ENCODE data around the gene FAM161B.
A peak's percentile ranks its signal among the peaks of the same experiment; 100 is the strongest.
"Not testable (repeated sequence)": the region's sequence is repeated elsewhere in the genome, so short reads cannot be mapped to it uniquely, and the experiment has no call there.

The FAM161B gene

DNA sequence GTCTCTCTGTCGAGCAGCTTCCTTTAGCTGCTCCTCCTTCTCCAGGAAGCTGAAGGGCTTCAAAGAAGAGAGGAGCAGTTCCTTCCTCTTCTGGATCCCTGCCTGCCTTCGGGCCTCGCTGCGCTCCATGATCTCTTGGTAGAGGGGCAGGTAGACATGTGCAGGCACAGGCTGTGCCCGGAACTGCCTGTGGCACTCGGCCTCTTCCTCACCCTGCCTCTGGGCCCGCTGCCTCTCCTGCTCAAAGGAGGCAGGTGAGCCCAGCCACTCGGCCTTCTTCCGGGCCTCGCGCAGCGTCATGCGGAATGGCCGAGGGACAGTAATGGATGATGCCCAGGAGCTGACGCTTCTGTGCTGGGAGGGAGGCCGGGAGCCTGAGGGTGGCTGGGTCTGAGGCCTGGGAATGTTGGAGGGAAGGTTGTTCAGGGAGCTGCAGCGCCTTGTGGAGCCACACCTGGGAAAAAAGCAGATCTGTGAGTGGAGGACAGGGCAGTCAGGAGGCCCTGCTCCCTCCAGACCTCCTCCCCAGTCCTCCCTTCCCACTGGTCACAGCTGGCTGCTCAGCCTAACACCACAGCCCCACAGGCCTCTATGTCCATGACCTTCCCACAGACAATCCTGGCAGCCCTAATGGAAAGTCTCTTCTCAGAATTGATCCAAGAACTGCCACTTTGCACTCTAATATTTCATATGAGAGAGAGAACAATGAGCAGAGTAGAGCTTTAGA is 5.3 kb downstream of the FAM161B start:
- no peak for DNase-seq (ENCODE audit: low read depth in 2 of 2, low spot score in 1 of 2)

DNA sequence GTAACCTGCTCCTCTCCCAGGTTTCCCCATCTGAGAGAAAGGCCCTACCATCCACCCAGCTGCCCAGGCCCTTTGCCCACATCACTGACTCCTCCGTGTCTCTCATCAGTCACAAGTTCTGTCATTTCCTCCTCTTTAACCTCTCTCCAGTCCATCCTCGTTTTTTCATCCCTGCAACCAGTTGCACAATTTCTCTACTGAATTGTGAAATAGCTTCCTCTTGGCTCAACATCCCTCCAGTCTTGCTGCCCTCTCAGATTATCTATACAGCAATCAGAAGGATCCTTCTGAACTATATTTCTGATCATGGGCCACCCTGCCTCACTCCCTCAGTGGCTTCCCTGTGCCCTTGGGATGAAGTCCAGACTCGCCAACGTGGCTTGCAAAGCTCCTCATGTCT is 6.8 kb downstream of the FAM161B start:
- DNase-seq (ENCODE audit: low read depth in 2 of 2, low spot score in 1 of 2) = no peak

DNA sequence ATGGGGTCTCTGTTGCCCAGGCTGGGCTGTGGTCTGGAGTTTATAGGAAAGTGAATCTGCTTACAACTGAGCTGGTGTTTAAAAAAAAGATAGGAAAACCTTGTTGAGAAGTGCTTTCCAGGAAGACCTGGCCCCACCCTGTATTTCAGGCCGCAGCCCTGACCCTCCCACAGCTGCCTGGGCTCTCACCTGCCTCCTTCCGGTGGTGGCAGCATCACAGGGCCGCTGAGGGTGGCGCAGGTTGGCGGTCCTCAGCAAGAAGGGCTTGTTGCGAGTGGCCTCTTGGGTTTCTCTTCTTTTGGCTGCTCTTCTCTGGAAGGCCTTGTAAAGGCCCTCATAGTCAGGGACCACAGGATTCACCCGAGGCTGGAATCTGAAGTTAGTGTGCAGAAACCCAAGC is 7.7 kb downstream of the FAM161B start:
- no peak for DNase-seq (ENCODE audit: low read depth in 2 of 2, low spot score in 1 of 2)

DNA sequence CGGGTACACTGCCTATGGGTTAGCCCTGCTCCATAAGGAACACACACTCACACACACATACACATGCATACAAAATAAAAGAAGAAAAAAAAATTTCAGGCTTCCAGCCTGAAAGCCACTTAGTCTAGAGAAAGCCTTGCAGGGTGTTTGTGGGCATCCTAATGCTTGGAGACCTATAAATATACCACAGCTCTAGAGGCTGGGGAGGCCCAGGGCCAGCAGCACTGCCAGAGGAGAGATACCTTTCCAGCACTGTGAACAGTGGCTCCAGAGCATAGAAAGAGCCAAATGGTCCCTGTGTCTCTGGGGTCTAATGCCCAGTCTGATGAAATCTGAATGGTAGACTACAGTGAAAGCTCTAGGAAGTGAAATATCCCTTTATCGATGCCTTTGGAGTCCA is 12.9 kb downstream of the FAM161B start:
- no peak for DNase-seq (ENCODE audit: low read depth in 2 of 2, low spot score in 1 of 2)

DNA sequence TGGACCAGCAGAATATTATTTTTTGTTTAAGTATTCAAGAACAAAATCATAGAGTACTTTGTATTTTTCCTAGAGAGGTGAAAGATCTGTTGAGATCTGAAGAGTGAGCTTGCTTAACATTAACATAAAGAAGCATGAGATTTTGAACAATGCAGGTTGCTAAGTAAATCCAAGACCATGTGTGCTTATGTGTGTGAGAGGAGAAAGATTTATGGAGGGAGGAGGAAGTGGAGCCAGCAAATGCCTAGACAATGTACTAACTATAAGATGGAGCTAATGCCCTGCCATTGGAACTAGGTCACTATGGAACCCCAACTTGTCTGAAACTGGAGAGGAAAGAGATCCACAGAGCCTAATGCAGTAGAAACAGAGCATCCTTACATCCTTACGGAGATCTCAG is 13.3 kb downstream of the FAM161B start:
- no peak for DNase-seq (ENCODE audit: low read depth in 2 of 2, low spot score in 1 of 2)

DNA sequence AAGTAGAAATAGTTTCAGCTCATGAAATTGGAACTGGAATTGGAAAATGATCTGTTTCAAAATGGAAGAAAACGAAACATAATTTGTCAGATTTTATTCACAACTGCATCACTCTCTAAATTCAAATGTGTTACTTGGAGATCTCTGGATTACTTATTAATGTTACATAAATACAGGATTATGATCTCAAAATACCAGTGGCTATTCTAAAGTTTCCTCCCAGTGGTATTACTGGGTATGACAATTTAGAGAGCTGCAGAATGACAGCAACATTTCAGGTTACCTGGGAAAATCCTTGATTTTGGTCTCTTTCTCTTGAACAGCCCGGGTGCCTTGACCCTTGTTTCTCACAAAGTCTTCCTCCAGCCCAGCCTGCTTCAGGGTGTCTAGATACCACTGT is 14.2 kb downstream of the FAM161B start:
- no peak for DNase-seq (ENCODE audit: low read depth in 2 of 2, low spot score in 1 of 2)

DNA sequence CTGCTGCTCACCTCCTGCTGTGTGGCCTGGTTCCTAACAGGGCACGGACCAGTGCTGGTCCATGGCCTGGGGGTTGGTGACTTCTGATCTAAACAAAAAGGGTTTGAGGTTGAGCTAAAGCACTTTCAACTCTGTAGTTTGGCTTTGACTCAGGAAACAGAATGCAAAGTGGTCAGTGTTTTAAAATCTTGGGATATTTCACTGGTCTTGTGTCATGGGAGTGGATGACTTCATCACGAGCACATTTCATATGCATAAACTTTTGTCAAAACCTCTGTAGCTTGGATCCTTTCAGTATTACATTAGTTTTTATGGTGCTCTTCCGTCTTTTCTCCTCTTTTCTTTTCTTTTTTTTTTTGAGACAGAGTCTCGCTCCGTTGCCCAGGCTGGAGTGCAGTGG is 25.6 kb downstream of the FAM161B start:
- DNase-seq (ENCODE audit: low read depth in 2 of 2, low spot score in 1 of 2) = no peak

DNA sequence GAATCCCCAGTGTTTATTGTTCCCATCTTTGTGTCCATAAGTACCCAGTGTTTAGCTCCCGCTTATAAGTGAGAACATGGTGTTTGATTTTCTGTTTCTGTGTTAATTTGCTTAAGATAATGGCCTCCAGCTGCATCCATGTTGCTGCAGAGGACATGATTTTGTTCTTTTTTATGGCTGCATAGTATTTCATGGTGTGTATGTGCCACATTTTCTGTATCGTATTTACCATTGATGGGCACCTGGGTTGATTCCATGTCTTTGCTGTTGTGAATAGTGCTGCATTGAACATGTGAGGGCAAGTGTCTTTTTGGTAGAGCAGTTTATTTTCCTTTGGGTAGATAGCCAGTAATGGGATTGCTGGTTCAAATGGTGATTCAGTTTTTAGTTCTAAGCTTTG is 30.4 kb downstream of the FAM161B start:
- not testable (repeated sequence) for DNase-seq (ENCODE audit: low read depth in 2 of 2, low spot score in 1 of 2)

DNA sequence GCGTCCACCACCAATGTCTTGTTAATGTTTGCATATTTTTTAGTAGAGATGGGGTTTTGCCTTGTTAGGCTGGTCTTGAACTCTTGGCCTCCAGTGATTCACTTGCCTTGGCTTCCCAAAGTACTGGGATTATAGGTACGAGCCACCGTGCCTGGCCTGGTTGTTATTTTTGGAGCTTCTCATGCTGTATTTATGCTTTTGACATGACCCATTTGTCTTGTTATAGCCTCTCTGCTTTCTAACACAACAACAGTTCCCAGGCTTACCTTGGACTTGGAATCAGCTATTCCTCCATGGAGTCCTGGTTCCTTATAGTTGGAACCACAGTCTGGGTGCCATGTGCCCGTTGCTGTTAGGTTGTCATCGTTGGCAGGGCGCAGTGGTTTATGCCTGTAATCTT is 33.6 kb downstream of the FAM161B start:
- DNase-seq (ENCODE audit: low read depth in 2 of 2, low spot score in 1 of 2) = no peak

DNA sequence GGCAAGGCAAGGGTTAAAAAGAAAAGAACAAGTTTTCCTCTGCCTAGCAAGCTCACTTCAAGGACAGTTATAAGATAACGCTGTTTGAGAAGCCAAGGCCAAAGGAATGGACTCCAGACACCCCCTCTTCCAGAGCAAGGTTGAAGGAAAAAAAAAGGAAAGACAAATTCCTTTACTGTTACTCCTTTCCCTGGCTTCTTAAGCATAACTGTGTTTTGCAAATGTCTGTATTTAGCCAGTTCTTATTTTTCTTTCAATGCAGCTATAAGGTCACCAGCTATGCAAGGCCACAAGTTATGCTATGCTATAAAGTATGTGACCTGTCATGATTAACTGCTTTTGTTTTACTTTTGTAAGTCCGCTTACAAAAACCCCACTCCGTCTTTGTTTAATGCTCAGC is 36.6 kb downstream of the FAM161B start:
- no peak for DNase-seq (ENCODE audit: low read depth in 2 of 2, low spot score in 1 of 2)

DNA sequence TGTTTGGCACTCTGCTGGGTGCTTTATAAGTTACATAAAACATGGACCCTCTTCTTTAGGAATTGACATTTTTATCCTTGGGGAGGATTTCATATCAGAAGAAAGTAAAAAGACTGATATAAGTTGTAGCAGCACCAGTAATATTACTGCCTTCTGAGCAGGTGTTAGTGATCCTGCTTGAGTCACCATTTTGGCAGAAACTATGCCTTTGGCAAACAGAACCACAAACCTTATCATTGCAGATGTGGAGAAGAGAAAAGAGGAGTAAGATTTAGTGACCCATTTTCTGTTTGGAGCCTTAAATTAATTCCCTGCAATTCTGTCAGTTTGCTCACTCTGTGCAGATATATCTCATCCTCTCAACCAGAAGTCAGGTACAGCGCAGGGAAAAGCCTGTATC is 40.2 kb downstream of the FAM161B start:
- no peak for DNase-seq (ENCODE audit: low read depth in 2 of 2, low spot score in 1 of 2)

DNA sequence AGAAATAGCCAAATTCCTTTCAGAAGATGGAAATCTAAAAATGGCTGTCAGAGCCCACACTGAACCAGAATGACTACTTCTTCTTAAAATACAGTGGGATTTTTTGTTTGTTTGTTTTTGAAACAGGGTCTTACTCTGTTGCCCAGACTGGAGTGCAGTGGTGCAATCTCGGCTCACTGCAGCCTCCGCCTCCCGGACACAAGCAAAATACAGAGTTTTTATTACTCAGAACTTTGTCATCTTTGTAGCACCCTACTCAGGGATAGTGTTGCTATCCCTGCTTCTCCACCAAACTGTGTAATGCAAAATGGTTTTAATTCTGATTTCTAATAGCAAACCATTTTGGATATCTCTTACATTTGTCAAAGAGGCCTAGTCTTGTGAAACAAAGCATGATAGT is 46.9 kb downstream of the FAM161B start:
- DNase-seq (ENCODE audit: low read depth in 2 of 2, low spot score in 1 of 2) = no peak

DNA sequence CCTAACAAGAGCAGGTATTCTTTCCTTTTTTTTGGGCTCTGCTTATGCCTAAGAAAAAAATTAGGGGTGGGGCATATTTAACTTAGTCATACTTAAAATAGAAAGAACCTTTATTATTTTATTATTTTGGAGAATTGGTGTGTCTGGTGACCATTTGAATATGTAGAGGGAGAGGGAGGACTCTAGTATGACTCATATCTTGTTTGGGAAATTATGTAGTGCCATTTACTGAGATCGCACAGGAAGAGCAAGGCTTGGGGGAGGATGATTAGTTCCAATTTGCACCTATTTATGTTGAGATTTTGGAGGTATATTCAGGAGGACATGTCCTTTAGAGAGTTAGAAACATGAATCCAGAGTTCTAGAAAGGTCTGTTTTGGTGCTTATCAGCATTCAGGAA is 53.4 kb downstream of the FAM161B start:
- no peak for DNase-seq (ENCODE audit: low read depth in 2 of 2, low spot score in 1 of 2)

DNA sequence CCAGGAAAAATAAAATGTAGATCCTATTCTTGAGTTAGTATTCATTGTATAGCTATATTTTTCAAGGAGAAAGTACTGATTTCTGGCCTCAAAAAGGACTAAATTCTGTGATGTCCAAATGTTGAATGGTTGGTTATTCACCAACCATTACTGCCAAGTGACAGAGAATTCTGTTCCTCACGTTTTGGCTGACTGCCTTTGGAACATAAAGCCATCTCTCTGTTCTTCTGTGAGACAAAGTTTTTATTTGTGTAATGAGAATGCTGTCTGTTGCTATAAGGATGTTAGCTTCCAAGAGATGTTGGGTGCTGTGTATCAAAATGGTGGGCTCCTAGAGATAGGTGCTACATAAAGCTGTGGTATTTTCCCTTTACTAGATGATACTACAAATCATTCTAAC is 54.0 kb downstream of the FAM161B start:
- no peak for DNase-seq (ENCODE audit: low read depth in 2 of 2, low spot score in 1 of 2)

DNA sequence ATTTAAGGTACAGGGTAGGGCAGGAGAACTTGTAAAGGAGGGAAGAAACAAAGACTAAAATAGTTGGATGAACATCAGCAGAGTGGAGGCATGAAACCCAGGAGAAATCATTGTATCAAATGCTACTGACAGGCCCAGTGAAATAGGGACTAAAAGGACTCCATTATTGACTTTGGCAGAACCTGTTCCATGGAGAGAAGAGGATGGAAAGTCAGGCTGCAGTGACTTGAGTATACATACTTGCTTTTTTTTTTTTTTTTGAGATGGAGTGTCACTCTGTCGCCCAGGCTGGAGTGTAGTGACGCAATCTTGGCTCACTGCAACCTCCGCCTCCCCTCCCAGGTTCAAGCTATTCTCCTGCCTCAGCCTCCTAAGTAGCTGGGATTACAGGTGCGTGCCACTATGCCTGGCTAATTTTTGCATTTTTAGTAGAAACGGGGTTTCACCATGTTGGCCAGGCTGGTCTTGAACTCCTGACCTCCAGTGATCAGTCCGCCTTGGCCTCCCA is 55.7 kb downstream of the FAM161B start:
- DNase-seq (ENCODE audit: low read depth in 2 of 2, low spot score in 1 of 2) = not testable (repeated sequence)

DNA sequence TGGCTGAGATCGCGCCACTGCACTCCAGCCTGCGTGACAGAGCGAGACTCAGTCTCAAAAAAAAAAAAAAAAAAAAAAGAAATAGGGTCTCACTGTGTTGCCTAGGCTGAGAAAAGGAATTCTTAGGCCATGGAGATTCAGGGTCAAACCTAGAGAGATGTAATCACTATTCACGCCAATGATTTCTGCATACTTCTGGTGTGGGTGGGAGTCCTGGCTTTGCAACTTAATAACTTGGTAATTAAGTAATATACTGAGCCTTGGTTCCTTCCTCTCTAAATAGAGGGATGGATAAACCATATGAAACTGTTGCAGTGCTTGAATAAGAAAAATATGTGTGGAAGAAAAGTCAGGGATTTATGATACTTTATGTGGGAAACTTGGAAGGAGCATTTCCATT is 60.5 kb downstream of the FAM161B start:
- DNase-seq (ENCODE audit: low read depth in 2 of 2, low spot score in 1 of 2) = no peak

DNA sequence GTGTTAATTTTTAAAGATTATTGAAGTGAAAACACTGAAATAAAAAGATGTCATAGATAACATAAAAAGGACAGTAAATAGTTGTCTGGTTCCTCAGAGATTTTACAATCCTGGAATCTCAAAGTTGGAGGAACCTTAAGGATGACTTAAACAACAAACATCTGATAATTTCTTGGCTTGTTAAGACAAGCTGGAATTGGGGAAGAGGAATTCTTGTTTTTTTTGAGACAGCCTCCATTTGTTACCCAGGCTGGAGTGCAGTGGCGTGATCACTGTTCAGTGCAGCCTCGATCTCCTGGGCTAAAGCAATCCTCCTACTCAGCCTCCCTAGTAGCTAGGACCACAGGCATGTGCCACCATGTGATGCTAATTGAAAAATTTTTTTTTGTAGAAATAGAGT is 60.9 kb downstream of the FAM161B start:
- DNase-seq (ENCODE audit: low read depth in 2 of 2, low spot score in 1 of 2) = no peak

DNA sequence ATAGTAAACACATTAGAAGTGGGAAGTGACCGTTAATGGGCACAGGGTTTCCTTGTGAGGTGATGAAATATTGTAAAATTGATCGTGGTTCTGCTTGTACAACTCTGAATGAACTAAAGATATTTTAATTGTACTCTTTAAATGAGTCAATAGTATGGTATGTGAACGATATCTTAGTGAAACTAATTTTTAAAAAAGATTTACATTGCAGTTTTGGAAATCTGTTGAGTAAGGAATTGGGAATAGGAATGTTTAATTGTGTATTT is 61.5 kb downstream of the FAM161B start:
- no peak for DNase-seq (ENCODE audit: low read depth in 2 of 2, low spot score in 1 of 2)

DNA sequence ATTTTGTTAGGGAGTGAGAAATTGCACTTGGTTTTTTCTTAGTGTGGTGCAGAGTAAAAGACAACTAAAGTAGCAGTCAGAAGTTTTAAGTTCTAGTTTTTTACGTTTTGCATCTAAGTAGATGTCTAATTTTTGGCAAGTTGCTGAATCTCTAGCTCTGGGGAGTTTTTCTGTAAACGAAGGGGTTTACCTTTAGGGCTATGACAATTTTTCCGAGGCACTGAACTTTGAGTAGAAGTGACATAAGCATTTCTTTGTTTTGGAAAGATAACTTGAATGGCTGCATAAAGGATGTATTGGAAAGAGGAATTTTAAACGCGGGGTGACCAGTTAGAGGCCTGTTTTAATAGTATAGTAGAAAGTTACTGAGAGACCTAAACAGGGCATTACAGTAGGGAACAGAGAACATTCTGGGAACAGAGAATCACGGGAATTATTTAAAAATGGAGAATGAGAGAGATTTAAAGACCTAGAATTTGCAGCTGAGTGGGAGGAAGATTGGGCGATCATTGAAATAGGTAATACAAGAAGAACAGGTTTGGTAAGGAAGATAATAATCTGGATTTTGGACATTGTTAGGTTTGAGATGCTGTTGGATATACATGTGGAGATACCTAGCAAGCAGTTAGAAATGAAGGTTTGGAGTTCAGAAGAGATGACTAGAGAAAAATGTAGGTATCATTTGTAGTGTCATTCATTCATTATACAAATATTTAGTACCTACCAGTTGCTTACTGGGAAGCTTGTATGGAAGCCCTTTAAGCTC is 62.0 kb downstream of the FAM161B start:
- no peak for DNase-seq (ENCODE audit: low read depth in 2 of 2, low spot score in 1 of 2)

DNA sequence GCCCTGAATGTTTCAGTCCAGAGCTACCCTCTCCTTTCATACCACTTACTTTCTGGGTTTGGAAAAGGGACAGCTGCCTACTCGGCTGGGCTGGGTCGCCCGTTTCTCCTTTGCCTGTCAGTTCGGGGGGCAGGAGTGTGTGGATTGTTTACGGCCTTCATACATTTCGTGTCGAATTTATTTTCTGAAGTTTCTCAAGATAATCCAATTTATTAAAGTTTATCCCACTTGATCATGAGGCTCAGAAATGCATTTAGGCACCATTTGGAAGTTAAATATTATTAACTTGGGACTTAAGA is 62.6 kb downstream of the FAM161B start:
- DNase-seq (ENCODE audit: low read depth in 2 of 2, low spot score in 1 of 2) = peak in 1 of 2 donors; percentile 3

DNA sequence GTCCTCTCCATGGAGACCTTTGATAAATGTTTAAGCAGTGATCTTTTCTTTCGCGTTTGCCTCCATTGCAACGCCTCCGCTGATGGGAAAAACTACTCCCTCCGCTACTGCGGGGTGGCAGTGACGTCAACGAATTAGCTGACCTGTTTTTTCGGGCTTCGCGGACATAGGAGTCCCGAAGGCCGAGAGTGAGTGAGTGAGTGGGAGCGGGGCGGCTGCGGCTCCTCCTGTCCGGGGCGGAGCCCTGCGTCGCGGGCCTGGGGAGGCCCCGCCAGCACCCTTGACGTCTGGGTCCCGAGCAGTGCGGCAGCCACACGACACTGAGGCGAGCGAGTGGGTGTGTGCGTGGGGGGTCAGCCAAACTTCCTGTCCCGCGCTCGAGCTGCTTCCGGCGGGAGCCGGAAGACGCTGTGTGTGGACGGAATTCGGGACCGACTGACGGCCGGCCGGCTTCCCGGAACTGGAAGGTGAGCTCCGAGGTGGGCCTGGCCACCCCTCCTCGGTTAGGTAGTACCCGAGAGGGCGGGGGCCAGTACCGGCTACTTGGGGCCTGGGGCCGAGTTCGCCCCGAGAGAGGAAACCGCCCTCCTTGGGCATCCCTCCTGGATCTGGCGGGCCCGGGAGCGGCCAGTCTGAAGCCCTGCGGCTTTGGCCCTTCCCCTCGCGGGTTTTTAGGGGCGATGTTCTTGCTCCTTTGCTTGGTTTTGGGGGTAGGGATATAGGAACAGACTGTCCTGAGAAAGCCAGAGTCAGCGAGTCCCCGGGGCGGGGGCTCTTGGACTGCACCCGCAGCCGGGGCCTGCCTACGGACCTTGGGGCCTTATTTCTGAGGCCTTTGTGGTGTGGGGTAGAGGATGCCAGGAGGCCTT is 63.2 kb downstream of the FAM161B start, which contains the start of gene ZNF410:
ZNF410 (plus strand) TSS at position 411 of the 869 bp plus-strand sequence. CDS start 5,317 bp downstream, outside the sequence.
- peak; percentile 66 to 67 for DNase-seq (ENCODE audit: low read depth in 2 of 2, low spot score in 1 of 2)

Measured in stimulated activated CD8-positive, alpha-beta memory T cell treated with anti-CD3 and anti-CD28 coated beads, Interleukin-4, amount 100 ng/mL, for 1 hour (primary cell).